ENCODE measurements around the gene CCSER1.

Gene CCSER1

GRCh38 chr4:90780193-90780592 is 653.0 kb downstream of the CCSER1 start:
- no CpG with 5 or more reads among the region's 1 CpG for WGBS (ENCODE audit: extremely low coverage, insufficient coverage, insufficient read length)
- Histone ChIP-seq H3K14ac (ENCODE audit: low read length) (no peak overlapping the region), H3K4me3 (ENCODE audit: low read depth, low read length) (no peak overlapping the region)

GRCh38 chr4:90786602-90787001 is 659.4 kb downstream of the CCSER1 start:
- H2BK12ac ChIP-seq (ENCODE audit: low read length): no peak overlapping the region
- WGBS (ENCODE audit: extremely low coverage, insufficient coverage, insufficient read length): no CpG with 5 or more reads among the region's 1 CpG
- no peak overlapping the region for H4K91ac ChIP-seq (ENCODE audit: low read depth, low read length)
- no peak overlapping the region for H2BK120ac ChIP-seq (ENCODE audit: insufficient read depth, low read length, poor library complexity)
- no peak overlapping the region for H2BK5ac ChIP-seq (ENCODE audit: low read depth, low read length, poor library complexity)
- no peak overlapping the region for H3K9ac ChIP-seq (ENCODE audit: low read length)
- no peaks in the 10 kb centered on the region for H3K79me2 ChIP-seq (ENCODE audit: control insufficient read depth, insufficient read depth, low read length, poor library complexity)
- DNase-seq: no peak
- H3K14ac ChIP-seq (ENCODE audit: low read length): no peak overlapping the region
- no peaks in the 10 kb centered on the region for H3K27me3 ChIP-seq (ENCODE audit: insufficient read depth, low read length)
- no peak overlapping the region for H3K4ac ChIP-seq (ENCODE audit: low read depth, low read length)
- H3K4me2 ChIP-seq (ENCODE audit: low read length): no peak overlapping the region
- no peak overlapping the region for H4K8ac ChIP-seq (ENCODE audit: low read depth, low read length)
- H3K79me1 ChIP-seq (ENCODE audit: low read length): no peaks in the 10 kb centered on the region
- no peak overlapping the region for H3K27ac ChIP-seq (ENCODE audit: low read depth, low read length)
- no peaks in the 10 kb centered on the region for H3K36me3 ChIP-seq (ENCODE audit: control insufficient read depth in 1 of 2, insufficient read depth in 2 of 2, low read length in 2 of 2)
- no peak overlapping the region for H4K12ac ChIP-seq (ENCODE audit: low read depth, low read length)
- H3K23ac ChIP-seq (ENCODE audit: low read length): peak overlapping the region; percentile 35
- H3K4me3 ChIP-seq (ENCODE audit: low read depth, low read length): no peak overlapping the region
- H3K18ac ChIP-seq (ENCODE audit: low read length): no peak overlapping the region
- no peak overlapping the region for H2AK5ac ChIP-seq (ENCODE audit: low read length)
- H3K9me3 ChIP-seq (ENCODE audit: insufficient read depth, low read depth, low read length): no peaks in the 10 kb centered on the region
- no peaks in the 10 kb centered on the region for H3K4me1 ChIP-seq (ENCODE audit: control insufficient read depth in 1 of 2, insufficient read depth in 2 of 2, low read length in 2 of 2)
- H2AFZ ChIP-seq (ENCODE audit: insufficient read depth, low read length, poor library complexity): no peak overlapping the region

More at GRCh38 chr4:90780193-90780592, 653.0 kb downstream of the CCSER1 start:
- H3K79me1 ChIP-seq (ENCODE audit: low read length): no peaks in the 10 kb centered on the region
- H3K4ac ChIP-seq (ENCODE audit: low read depth, low read length): no peak overlapping the region
- no peaks in the 10 kb centered on the region for H3K4me1 ChIP-seq (ENCODE audit: control insufficient read depth in 1 of 2, insufficient read depth in 2 of 2, low read length in 2 of 2)
- no peak for DNase-seq
- no peak overlapping the region for H3K23ac ChIP-seq (ENCODE audit: low read length)
- H3K9me3 ChIP-seq (ENCODE audit: insufficient read depth, low read depth, low read length): no peaks in the 10 kb centered on the region
- no peaks in the 10 kb centered on the region for H3K27me3 ChIP-seq (ENCODE audit: insufficient read depth, low read length)
- no peak overlapping the region for H2BK12ac ChIP-seq (ENCODE audit: low read length)
- H2AK5ac ChIP-seq (ENCODE audit: low read length): no peak overlapping the region
- no peaks in the 10 kb centered on the region for H3K36me3 ChIP-seq (ENCODE audit: control insufficient read depth in 1 of 2, insufficient read depth in 2 of 2, low read length in 2 of 2)
- H3K79me2 ChIP-seq (ENCODE audit: control insufficient read depth, insufficient read depth, low read length, poor library complexity): no peaks in the 10 kb centered on the region
- no peak overlapping the region for H2BK120ac ChIP-seq (ENCODE audit: insufficient read depth, low read length, poor library complexity)
- no peak overlapping the region for H3K4me2 ChIP-seq (ENCODE audit: low read length)
- H3K18ac ChIP-seq (ENCODE audit: low read length): no peak overlapping the region
- no peak overlapping the region for H3K27ac ChIP-seq (ENCODE audit: low read depth, low read length)
- H3K9ac ChIP-seq (ENCODE audit: low read length): no peak overlapping the region
- H4K91ac ChIP-seq (ENCODE audit: low read depth, low read length): no peak overlapping the region
- H2BK5ac ChIP-seq (ENCODE audit: low read depth, low read length, poor library complexity): no peak overlapping the region
- no peak overlapping the region for H4K12ac ChIP-seq (ENCODE audit: low read depth, low read length)
- no peak overlapping the region for H4K8ac ChIP-seq (ENCODE audit: low read depth, low read length)
- no peak overlapping the region for H2AFZ ChIP-seq (ENCODE audit: insufficient read depth, low read length, poor library complexity)

GRCh38 chr4:90792696-90793095 is 665.5 kb downstream of the CCSER1 start:
- WGBS (ENCODE audit: extremely low coverage, insufficient coverage, insufficient read length): no CpG with 5 or more reads among the region's 2 CpGs
- H3K14ac ChIP-seq (ENCODE audit: low read length): no peak overlapping the region
- no peak overlapping the region for H2BK12ac ChIP-seq (ENCODE audit: low read length)
- H2AK5ac ChIP-seq (ENCODE audit: low read length): no peak overlapping the region
- no peak overlapping the region for H3K18ac ChIP-seq (ENCODE audit: low read length)
- no peak overlapping the region for H3K4me2 ChIP-seq (ENCODE audit: low read length)
- H3K27ac ChIP-seq (ENCODE audit: low read depth, low read length): no peak overlapping the region
- DNase-seq: no peak
- no peak overlapping the region for H4K12ac ChIP-seq (ENCODE audit: low read depth, low read length)
- H3K79me1 ChIP-seq (ENCODE audit: low read length): no peaks in the 10 kb centered on the region
- no peak overlapping the region for H2AFZ ChIP-seq (ENCODE audit: insufficient read depth, low read length, poor library complexity)
- H3K4ac ChIP-seq (ENCODE audit: low read depth, low read length): no peak overlapping the region
- no peak overlapping the region for H3K4me3 ChIP-seq (ENCODE audit: low read depth, low read length)
- H2BK120ac ChIP-seq (ENCODE audit: insufficient read depth, low read length, poor library complexity): no peak overlapping the region
- H3K9ac ChIP-seq (ENCODE audit: low read length): no peak overlapping the region
- H3K23ac ChIP-seq (ENCODE audit: low read length): no peak overlapping the region
- H4K91ac ChIP-seq (ENCODE audit: low read depth, low read length): no peak overlapping the region
- no peak overlapping the region for H2BK5ac ChIP-seq (ENCODE audit: low read depth, low read length, poor library complexity)
- no peaks in the 10 kb centered on the region for H3K79me2 ChIP-seq (ENCODE audit: control insufficient read depth, insufficient read depth, low read length, poor library complexity)
- H4K8ac ChIP-seq (ENCODE audit: low read depth, low read length): no peak overlapping the region
- H3K4me1 ChIP-seq (ENCODE audit: control insufficient read depth in 1 of 2, insufficient read depth in 2 of 2, low read length in 2 of 2): no peaks in the 10 kb centered on the region
- no peaks in the 10 kb centered on the region for H3K27me3 ChIP-seq (ENCODE audit: insufficient read depth, low read length)
- H3K9me3 ChIP-seq (ENCODE audit: insufficient read depth, low read depth, low read length): no peaks in the 10 kb centered on the region
- no peaks in the 10 kb centered on the region for H3K36me3 ChIP-seq (ENCODE audit: control insufficient read depth in 1 of 2, insufficient read depth in 2 of 2, low read length in 2 of 2)

GRCh38 chr4:90798948-90799347 is 671.8 kb downstream of the CCSER1 start:
- H2AK5ac ChIP-seq (ENCODE audit: low read length): no peak overlapping the region
- H3K4me1 ChIP-seq (ENCODE audit: control insufficient read depth in 1 of 2, insufficient read depth in 2 of 2, low read length in 2 of 2): no peaks in the 10 kb centered on the region
- no peak overlapping the region for H3K27ac ChIP-seq (ENCODE audit: low read depth, low read length)
- no peak overlapping the region for H2AFZ ChIP-seq (ENCODE audit: insufficient read depth, low read length, poor library complexity)
- no peaks in the 10 kb centered on the region for H3K79me2 ChIP-seq (ENCODE audit: control insufficient read depth, insufficient read depth, low read length, poor library complexity)
- WGBS (ENCODE audit: extremely low coverage, insufficient coverage, insufficient read length): no CpG with 5 or more reads among the region's 6 CpGs
- no peak overlapping the region for H2BK12ac ChIP-seq (ENCODE audit: low read length)
- H4K8ac ChIP-seq (ENCODE audit: low read depth, low read length): no peak overlapping the region
- H4K91ac ChIP-seq (ENCODE audit: low read depth, low read length): no peak overlapping the region
- H3K18ac ChIP-seq (ENCODE audit: low read length): no peak overlapping the region
- DNase-seq: no peak
- H3K23ac ChIP-seq (ENCODE audit: low read length): no peak overlapping the region
- no peak overlapping the region for H3K4me2 ChIP-seq (ENCODE audit: low read length)
- H2BK5ac ChIP-seq (ENCODE audit: low read depth, low read length, poor library complexity): no peak overlapping the region
- H2BK120ac ChIP-seq (ENCODE audit: insufficient read depth, low read length, poor library complexity): no peak overlapping the region
- H3K9ac ChIP-seq (ENCODE audit: low read length): no peak overlapping the region
- H4K12ac ChIP-seq (ENCODE audit: low read depth, low read length): no peak overlapping the region
- no peaks in the 10 kb centered on the region for H3K36me3 ChIP-seq (ENCODE audit: control insufficient read depth in 1 of 2, insufficient read depth in 2 of 2, low read length in 2 of 2)
- no peaks in the 10 kb centered on the region for H3K9me3 ChIP-seq (ENCODE audit: insufficient read depth, low read depth, low read length)
- H3K4ac ChIP-seq (ENCODE audit: low read depth, low read length): no peak overlapping the region
- H3K14ac ChIP-seq (ENCODE audit: low read length): no peak overlapping the region
- no peak overlapping the region for H3K4me3 ChIP-seq (ENCODE audit: low read depth, low read length)
- no peaks in the 10 kb centered on the region for H3K79me1 ChIP-seq (ENCODE audit: low read length)
- H3K27me3 ChIP-seq (ENCODE audit: insufficient read depth, low read length): no peaks in the 10 kb centered on the region

Data from trophoblast cell (in vitro differentiated cells and primary cell).